ENCODE measurements around the gene ARMCX6.

GRCh38 chrX:101639583-101639982 is 21.8 kb upstream of the ARMCX6 start:
- TF ChIP-seq CTCF (IDR thresholded peaks at IDR 0.05): no peak
- no peak for TF ChIP-seq POLR2A (IDR thresholded peaks at IDR 0.05)
